Fibroblast of the aortic adventitia (primary cell): ENCODE data around the gene HOXB8. TPM values are rescaled to one million over a fixed set of nuclear protein-coding genes. Genes with fewer than 3 reads are reported as not detected.
A peak's percentile ranks its signal among the peaks of the same experiment; 100 is the strongest.

Source experiments
- DNase-seq: peaks from one replicate; pipeline ENCODE4 v3.0.0-alpha.2; 2010; ENCODE audit warnings: low read depth
- H3K4me3 ChIP-seq: 2 replicates; pipeline ENCODE4 v1.5.1; 2011; ENCODE audit warnings: low read depth, mild to moderate bottlenecking, control low read depth, low read length, moderate library complexity
- total RNA-seq: library from RNA; depleted of rRNA; stranded (reverse); fragments of >200 nt; gene quantifications from 2 replicates; pipeline ENCODE4 v1.2.3, GENCODE V29; 2012; ENCODE audit warnings: low replicate concordance
- TF ChIP-seq, protein P1 (sequence below): IDR thresholded peaks from 2 replicates; pipeline ENCODE4 v1.5.1; 2011; ENCODE audit warnings: mild to moderate bottlenecking, low read length, control low read depth, inconsistent platforms; ENCODE audit not compliant: insufficient read depth

The HOXB8 gene
- total RNA-seq, 1 donor = 0.09 TPM

DNA sequence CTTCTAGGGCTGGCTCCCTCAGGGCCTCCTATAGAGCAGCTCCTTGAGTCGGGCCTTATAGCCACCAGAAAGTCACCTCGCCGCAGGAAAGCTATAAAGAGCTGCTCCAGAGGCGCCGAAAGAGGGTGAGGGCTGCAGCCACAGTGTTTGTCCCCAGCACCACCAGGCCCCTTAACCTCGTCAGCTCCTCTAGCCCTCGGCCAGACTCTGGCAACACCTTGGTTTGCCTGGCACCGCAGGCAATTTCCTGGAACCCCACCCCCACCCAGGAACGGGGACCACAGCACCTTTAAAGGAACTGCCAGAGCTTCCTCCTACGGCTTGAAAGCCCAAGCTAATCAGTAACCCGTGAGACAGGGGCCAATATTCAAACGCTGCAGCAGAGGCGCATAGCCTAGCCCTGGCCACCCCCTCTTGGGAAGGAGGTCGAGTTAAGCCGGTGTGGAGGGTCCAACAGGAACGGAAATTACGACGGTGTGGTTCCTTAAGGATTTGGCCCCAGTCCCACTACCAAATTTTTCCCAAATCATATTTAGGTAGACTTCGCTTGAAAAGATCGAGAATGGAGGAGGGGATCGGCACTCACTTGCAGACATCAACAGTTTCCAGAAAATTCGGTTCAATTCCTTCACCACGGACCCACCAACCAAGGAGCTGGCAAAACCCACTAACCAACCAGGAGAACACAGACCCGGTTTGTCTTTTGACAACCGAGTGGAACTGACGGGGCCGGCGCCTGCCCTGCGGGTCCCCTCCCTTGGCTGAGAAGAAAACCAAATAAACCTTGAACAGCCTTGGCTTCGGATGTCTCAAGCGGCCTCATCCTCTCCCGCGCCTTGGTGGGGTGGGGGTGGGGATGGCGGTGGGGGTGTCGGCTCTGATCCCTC, 13.3 kb downstream of the HOXB8 start:
- DNase-seq = no peak
- TF ChIP-seq, protein P1, sequence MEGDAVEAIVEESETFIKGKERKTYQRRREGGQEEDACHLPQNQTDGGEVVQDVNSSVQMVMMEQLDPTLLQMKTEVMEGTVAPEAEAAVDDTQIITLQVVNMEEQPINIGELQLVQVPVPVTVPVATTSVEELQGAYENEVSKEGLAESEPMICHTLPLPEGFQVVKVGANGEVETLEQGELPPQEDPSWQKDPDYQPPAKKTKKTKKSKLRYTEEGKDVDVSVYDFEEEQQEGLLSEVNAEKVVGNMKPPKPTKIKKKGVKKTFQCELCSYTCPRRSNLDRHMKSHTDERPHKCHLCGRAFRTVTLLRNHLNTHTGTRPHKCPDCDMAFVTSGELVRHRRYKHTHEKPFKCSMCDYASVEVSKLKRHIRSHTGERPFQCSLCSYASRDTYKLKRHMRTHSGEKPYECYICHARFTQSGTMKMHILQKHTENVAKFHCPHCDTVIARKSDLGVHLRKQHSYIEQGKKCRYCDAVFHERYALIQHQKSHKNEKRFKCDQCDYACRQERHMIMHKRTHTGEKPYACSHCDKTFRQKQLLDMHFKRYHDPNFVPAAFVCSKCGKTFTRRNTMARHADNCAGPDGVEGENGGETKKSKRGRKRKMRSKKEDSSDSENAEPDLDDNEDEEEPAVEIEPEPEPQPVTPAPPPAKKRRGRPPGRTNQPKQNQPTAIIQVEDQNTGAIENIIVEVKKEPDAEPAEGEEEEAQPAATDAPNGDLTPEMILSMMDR = no peak
- no peak overlapping the region for H3K4me3 ChIP-seq

DNA sequence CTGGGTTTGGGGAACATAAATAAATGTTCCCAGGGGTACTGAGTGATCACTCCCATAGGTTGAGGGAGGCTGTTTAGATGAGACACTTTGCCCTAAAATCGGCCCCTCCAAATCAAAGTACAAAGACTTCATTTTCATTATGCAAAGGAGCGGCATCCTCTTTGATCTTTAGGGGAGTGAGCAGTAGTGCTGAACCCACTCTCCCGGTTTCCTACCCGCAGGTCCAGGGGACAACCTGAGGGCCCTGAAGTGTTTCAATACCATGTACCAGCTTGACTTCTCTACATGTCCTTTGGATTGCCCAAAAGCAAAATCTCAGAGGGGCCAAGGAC, 13.9 kb downstream of the HOXB8 start:
- no peak overlapping the region for H3K4me3 ChIP-seq
- no peak for DNase-seq
- TF ChIP-seq, protein P1 = no peak

DNA sequence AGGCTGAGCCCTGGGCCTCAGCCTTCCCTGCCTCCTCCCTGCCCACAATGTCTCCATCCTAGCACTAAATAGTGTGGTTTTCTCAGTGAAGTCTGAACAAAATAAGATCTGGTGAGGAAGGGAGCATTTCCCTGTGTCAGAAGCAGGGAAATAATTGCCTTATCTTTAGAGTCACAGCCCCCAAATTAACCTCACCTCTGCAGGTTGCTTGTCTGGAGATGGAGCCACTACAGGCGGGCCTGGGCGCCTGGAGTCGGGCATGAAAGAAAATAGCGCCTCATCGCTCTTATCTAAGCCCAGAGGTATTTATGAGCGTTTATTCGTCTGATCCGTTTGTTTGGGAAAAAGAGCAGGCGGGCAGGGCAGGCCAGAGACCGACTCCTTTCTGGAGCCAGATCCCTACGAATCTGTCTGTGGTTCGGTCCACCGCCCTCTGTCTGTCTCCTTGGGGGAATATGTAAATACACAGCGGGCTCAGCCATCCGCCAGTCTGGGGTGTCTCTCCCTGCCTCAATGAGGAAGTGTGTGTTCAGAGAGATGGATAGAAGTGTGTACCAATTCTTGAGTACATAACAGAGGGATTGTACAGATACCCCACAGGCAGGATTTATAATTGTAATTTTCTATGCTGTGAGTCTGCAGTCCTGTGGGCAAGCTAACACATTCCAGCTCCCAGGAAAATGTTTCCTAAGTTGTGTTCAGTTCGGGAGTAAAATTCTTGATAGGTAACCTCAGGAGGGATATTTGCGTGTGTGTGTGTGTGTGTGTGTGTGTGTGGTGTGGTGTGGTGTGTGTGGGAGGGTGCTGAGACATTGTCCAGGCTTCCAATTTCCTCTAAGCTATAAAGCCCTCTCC, 14.6 kb downstream of the HOXB8 start:
- TF ChIP-seq, protein P1 = no peak
- H3K4me3 ChIP-seq = no peak overlapping the region
- DNase-seq = no peak

DNA sequence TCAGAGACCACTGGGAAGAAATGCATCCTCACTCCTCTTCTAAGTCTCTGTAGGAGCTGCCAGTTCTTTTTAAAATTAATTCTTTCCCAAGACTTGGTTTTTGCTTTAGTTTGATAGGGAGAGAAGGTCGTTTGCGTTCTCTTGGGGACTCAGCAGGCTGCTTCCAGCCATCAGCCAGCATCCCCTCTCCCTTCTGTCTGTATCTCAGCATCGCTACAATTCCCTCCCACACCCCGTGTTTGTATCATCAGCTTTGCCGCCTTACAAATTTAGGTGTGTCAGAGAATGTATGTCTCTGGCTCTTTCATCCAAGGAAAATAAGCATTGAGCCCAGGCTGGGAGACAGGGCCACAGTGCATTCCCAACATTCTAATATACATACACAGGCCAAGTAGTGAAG, 15.7 kb downstream of the HOXB8 start:
- TF ChIP-seq, protein P1 = no peak
- no peak for DNase-seq
- H3K4me3 ChIP-seq = no peak overlapping the region

DNA sequence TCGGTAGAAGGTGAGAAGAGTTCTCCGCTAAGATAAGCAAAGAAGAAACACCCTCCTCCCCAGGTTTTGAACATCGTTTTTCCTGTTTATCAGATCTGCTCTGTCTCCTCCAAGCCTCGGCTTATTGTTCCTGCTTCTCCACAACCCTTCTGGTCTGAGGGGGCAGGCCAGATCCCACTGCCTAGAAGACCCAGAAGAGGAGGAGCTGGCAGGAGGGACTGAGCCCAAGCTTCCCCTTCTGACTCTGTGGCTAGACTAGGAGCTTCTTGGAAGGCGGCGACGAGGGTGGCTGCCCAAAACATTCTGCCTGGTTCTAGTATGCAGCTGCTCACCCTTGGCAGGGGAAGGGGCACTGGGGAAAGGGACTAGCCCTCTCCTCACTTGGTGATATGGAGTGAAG, 16.4 kb downstream of the HOXB8 start:
- TF ChIP-seq, protein P1 = no peak
- DNase-seq = no peak
- no peak overlapping the region for H3K4me3 ChIP-seq

DNA sequence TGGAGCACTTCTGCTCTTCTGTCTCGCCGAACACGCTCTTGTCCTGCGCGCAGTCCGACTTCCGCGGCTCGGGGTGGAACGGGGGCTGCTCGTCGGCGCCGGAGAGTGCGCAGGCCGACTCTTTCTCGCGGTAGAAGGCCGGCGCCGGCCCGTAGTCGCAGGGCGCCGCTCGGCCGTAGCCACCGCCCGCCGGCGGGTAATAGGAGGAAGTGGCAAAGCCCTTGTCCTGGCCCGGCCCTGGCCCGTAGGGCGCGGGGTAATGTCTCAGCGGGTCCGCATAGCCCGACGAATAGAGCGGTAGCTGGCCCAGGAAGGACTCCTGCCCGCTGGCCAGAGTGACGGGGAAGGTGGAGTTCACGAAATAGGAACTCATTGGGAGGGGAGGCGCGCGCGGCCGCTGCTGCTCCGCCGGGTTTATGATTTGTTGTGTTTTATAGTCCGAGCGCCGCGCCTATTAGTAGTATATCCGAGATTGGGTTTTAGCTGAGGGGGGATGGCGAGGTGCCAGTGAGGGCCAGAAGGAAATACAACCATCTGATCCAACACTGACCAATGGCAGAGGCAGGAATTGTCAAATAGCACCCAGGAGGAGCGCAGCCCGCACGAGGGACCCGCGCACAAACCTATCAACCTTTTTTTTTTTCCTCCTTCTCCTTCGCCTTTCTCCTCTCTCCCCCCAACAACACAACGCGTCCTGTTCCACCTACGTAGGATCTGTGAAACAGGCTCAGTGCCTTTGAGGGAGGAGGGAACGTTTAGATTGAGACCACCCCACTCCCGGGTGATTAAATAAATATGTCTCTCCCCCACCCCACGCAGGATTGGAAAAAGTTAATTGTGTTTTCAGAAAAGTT, 17.1 kb downstream of the HOXB8 start:
- DNase-seq = peak; percentile 65
- H3K4me3 ChIP-seq = peak overlapping the region; percentile 70
- TF ChIP-seq, protein P1 = no peak
